Activated CD4-positive, alpha-beta T cell treated with anti-CD3 and anti-CD28 coated beads, Interleukin-2, Interleukin-4, amounts not matched to agents 100 ng/mL and 50 ng/mL, durations not matched to agents 16 hours and 8 hours (primary cell): ENCODE data around the gene SLC35G1.

ENCODE experiments used
- DNase-seq: peaks from one replicate; pipeline ENCODE4 v3.0.0-alpha.2; 2020; ENCODE audit warnings: low spot score

Gene SLC35G1

DNA sequence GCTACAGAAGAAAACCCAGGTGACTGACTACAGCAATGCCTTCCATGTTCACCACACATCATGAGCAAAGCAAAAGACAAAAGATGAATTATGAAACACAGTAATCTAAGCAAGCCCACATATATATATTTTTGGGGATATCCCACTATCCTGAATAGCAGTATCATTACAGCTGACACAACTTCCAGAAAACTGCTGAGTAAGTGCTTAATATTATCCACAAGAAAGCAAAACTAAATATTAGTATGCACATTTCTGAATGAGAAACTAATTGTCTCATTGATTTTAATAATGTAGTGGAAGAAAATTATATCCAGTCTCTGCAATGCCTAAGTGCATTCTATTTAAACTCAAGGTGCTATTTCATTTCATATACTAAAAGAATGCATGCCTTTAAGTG is 14.5 kb upstream of the SLC35G1 start:
- DNase-seq: no peak

GRCh38 chr10:93894516-93895378 is 969 bp downstream of the SLC35G1 start:
- DNase-seq: no peak

- no peak for DNase-seq
Observed at GRCh38 chr10:93897070-93897780, 3.4 kb downstream of the SLC35G1 start.

- DNase-seq: no peak
Observed at GRCh38 chr10:93899109-93899508, 5.3 kb downstream of the SLC35G1 start.

GRCh38 chr10:93903051-93903450 is 9.3 kb downstream of the SLC35G1 start:
- no peak for DNase-seq

DNA sequence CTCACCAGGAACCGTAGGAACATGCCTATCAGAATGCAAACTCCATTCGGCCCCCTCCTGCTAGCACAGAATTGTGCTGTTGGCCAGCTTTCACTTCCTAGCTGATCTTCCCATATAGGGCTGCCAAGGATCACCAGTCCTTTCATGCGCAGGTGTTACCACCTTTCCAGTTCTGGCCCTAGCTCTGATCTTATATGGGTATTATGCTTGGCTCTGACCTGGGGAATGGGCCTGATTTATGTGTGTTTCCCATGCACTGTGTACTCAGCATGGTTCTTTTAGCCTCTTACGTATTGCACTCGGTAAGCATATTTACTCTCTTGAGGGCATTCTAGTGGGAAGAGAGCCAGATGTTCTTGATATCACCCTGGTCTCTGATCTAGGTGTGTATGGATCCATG is 11.1 kb downstream of the SLC35G1 start:
- DNase-seq: no peak

GRCh38 chr10:93907059-93907458 is 13.3 kb downstream of the SLC35G1 start:
- DNase-seq: no peak

- DNase-seq: no peak
Observed at GRCh38 chr10:93911866-93912265, 18.1 kb downstream of the SLC35G1 start.

DNA sequence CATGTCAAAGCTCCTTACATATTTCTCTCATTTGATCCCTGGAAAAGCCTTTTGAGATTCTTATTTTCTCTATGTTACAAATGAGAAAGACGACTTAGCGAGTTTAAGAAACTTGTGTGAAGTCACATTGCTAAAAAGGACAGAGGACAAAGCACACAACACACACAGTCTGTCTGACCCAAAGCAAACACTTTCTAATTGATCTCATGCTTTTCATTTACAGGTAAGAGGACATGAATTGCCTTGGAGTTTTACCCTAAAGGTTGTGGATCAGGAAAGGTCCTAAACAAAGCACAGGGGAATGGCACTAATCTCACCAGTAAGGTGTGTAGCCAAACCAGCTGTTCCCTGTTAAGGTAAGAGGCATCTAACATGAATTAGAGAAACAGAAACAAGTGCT is 18.7 kb downstream of the SLC35G1 start:
- DNase-seq: no peak

DNA sequence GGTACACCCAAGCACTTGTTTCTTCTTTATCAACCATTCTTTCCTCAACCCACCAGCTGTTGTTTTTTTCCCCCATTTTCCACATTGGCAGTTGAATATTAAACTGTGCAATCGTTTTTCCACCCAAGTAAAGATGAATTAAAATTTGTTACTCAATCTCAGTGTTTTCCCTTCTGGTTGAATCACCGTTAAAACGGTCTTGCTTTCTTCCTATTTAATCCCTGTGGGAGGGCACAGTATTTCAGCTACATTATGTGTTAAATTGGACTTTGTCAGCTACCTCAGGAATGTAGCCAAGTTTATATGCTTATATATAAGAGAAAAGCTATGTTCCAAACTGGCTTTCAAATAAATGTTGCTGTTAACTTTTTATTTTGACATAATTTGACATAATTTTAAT is 19.9 kb downstream of the SLC35G1 start:
- DNase-seq: no peak

DNA sequence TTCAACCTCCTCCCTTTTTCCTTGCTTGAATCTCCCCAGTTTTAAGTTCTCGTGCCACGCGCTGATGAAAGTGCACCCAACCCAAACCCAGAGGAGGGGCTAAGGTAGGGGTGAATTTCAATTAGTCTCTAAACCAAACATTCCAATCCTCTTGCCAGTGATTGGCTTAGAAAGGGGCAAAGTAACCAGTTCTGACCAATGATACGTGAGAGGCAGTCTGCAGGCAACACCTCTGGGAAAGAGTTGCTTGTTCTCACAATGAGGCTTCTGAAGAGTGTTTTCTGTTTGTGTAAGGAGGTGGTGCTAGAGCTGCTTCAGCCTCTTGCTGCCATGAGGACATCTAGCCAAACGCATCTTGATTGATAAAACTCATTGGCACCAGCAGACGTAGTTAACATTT is 21.8 kb downstream of the SLC35G1 start:
- no peak for DNase-seq

DNA sequence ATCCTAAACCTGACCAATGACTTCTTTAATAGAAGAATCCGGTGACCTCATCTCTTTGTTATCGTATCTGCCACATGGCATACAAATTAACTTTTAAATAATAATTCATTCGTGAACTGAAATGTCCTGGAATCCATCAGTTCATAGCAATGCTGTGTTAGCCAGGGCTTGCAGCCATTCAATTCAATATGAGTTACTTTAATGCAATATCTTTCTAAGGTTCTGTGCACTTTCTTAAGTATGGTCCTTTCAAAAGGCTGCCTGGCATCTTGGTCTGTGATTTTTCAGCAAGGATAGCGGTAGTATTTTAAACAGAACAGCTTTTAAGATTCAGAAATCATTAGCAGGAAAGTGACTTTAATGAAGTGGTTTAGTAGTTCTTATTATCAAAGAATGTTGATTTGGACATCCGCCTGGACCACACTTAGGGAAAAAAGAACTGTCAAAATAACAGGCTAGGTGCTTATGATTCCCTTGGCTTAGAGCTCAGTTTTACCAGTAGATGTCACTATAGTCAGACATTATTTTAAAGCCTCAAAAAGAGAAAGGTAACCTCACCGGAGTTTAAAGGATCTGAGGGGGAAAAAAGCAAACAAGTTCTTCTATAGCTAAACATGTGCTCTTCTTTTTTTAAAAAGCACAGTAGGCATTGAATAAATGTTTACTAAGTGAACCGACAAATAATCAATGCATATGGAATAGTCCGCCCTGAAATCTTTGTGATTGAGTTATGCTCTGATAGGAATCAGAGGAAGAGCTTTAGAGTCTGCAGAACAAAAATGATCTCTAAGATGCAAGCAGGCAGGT is 22.7 kb downstream of the SLC35G1 start:
- DNase-seq: peak; percentile 8

- DNase-seq: no peak
Observed at GRCh38 chr10:93917064-93917391, 23.2 kb downstream of the SLC35G1 start.

- no peak for DNase-seq
Observed at GRCh38 chr10:93917821-93918220, 24.0 kb downstream of the SLC35G1 start.

DNA sequence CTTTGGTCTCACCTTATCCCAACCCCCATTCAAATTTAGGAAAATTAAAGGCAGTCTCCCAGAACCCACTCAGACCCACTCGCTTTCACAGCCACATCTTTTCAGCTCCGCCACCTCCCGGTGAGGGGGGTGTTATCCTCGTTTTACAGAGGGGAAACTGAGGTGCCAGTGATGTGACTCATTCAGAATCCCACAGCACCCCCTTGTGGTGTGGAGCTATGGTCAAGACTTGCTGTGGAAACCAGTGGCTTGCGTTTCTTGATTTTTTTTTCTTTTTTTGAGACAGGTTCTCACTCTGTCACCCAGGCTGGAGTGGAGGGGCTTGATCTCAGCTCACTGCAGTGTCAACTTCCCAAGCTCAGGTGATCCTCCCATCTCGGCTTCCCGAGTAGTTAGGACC is 27.6 kb downstream of the SLC35G1 start:
- DNase-seq: peak; percentile 5

- no peak for DNase-seq
Observed at GRCh38 chr10:93926613-93927012, 32.8 kb downstream of the SLC35G1 start.

DNA sequence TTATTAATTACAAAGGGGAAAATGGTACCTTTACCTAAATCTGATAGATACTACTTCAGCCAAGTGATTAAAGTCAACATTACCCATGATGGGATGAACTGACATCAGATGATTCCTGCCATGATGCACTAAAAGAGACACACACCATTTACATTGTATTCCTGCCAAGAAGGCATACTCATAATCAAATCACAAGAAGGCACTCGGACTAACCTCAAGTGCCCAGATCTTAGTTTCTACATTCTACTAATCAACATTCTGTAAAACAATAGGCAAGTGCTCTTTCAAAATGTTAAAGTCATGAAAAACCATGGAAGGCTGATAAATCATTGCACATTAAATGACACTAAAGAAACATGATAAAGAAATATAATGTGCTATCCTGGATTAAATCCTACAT is 44.4 kb downstream of the SLC35G1 start:
- DNase-seq: no peak

DNA sequence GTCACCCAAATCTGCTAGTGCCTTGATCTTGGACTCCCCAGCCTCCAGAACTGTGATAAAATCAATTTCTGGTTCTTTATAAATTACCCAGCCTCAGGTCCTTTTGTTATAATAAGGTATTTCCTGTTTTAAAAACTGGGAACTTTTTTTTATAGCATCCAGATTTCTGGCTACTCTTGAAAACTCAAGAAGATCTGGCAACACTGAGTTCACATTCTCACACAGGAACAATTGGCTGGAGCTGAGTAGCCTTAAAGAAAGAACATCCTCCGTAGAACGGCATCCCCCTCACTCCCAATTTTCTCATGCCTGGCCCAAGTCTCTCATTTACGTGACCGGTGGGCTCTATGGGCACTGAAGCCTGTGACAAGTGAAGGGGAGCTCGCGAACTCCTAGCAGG is 47.1 kb downstream of the SLC35G1 start:
- DNase-seq: no peak

- DNase-seq: no peak
Observed at GRCh38 chr10:93941606-93942005, 47.8 kb downstream of the SLC35G1 start.

GRCh38 chr10:93945819-93946218 is 52.0 kb downstream of the SLC35G1 start:
- DNase-seq: no peak

DNA sequence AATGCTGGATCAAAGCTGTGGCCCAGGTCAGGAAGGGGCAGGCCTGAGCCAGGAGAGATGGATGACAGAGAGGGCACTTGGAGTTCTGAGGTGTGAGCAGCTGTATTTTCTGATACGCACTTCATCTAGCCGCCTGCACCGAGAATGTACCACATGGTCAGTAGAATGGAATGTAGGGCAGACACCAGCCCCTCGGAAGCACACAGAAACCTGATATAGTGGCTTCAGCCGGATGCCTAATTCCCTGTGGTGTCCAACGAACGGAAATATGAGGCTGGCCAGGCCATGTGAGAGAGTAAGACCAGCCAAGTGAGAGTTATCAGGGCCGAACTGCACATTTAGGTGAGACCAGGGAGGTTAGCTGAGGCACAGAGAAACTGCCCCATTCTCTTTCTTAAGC is 53.3 kb downstream of the SLC35G1 start:
- DNase-seq: no peak

DNA sequence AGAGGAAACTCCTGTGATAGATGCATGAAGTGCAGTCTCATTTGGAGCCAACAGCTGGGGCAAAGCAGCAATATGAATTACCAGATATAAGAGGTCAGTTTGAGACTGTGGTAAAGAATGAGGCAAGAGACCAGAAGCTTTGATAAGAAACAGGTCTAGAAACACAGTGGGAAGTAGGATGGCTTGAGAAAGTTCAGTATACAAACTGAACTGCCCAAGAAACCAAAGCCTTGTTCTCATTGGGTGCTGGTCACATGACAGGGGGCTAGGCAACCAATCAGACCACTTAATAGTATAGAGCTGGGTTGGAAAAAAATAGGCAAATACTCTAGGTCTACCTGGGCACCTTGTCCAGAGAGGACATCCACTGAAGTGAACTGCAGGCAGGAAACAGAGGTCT is 53.7 kb downstream of the SLC35G1 start:
- DNase-seq: no peak

DNA sequence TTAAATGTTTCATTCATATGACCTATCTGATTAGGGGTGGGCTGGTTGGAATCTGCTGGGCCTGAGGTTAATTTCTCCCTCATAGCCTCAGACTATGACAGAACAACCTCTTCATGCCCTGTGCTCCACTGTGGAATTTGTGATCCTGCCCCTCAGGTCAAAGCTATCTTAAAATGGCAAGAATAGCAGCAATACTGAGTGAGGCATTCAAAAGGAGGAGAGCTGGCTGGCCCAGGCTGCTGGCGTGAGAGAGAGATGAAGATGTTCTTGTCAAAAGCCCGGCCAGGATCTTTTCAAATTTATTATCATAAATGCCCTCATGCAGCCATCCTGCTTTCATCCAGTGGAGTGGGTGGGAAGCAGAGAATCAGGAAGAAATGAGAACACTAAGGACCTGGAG is 58.1 kb downstream of the SLC35G1 start:
- DNase-seq: no peak
